Mesenchymal stem cell (in vitro differentiated cells and primary cell): Measurements from ENCODE around the gene IP6K3.

Source experiments
- DNase-seq: peaks from one replicate; pipeline ENCODE4 v3.0.0-alpha.2; 2013
- H2AFZ ChIP-seq: one replicate; pipeline ENCODE4 v1.6.1; 2013; ENCODE audit warnings: low read depth, mild to moderate bottlenecking, control low read depth, inconsistent platforms, low read length, moderate library complexity
- H2AK5ac ChIP-seq: 2 replicates; pipeline ENCODE4 v1.6.1; 2013; ENCODE audit warnings: low read length, moderate library complexity, mild to moderate bottlenecking, inconsistent platforms; ENCODE audit not compliant: severe bottlenecking
- H2BK120ac ChIP-seq: one replicate; pipeline ENCODE4 v1.6.1; 2013; ENCODE audit warnings: low read depth, mild to moderate bottlenecking, inconsistent platforms, low read length, moderate library complexity
- H2BK12ac ChIP-seq, 2 experiments: one replicate each; pipeline ENCODE4 v1.6.1; 2013; ENCODE audit warnings: inconsistent platforms in 2 of 2, low read length in 2 of 2, mild to moderate bottlenecking in 2 of 2, moderate library complexity in 2 of 2, control low read depth in 1 of 2
- H2BK15ac ChIP-seq: one replicate; pipeline ENCODE4 v1.6.1; 2013; ENCODE audit warnings: mild to moderate bottlenecking, low read depth, inconsistent platforms; ENCODE audit not compliant: poor library complexity, severe bottlenecking
- H2BK5ac ChIP-seq: 2 replicates; pipeline ENCODE4 v1.6.1; 2013; ENCODE audit warnings: low read depth, mild to moderate bottlenecking, low read length, control low read depth, inconsistent platforms; ENCODE audit not compliant: poor library complexity, severe bottlenecking
- H3K14ac ChIP-seq, 2 experiments: one replicate each; pipeline ENCODE4 v1.6.1; 2013; ENCODE audit warnings: inconsistent platforms in 2 of 2, low read length in 2 of 2, control low read depth in 1 of 2, mild to moderate bottlenecking in 1 of 2, moderate library complexity in 1 of 2
- H3K18ac ChIP-seq, 2 experiments: one replicate each; pipeline ENCODE4 v1.6.1; 2013; ENCODE audit warnings: inconsistent platforms in 2 of 2, low read length in 2 of 2, control low read depth in 1 of 2, low read depth in 1 of 2, mild to moderate bottlenecking in 1 of 2
- H3K23ac ChIP-seq, 2 experiments: one replicate each; pipeline ENCODE4 v1.6.1; 2013; ENCODE audit warnings: inconsistent platforms in 2 of 2, low read length in 2 of 2, mild to moderate bottlenecking in 2 of 2, moderate library complexity in 2 of 2, control low read depth in 1 of 2
- H3K27ac ChIP-seq: 2 replicates; pipeline ENCODE4 v1.5.1; 2013; ENCODE audit warnings: mild to moderate bottlenecking, moderate library complexity, low read length, control low read depth, inconsistent platforms; ENCODE audit not compliant: poor library complexity, severe bottlenecking
- H3K27me3 ChIP-seq, 2 experiments: 2 replicates each; pipeline versions ENCODE4 v1.6.1 to v1.7.0; 2013; ENCODE audit warnings: low read length in 2 of 2, mild to moderate bottlenecking in 2 of 2, moderate library complexity in 2 of 2, control low read depth in 1 of 2, inconsistent platforms in 1 of 2; ENCODE audit not compliant: control insufficient read depth in 1 of 2, insufficient read depth in 1 of 2
- H3K36me3 ChIP-seq, 2 experiments: 2 replicates each; pipeline versions ENCODE4 v1.6.1 to v1.7.0; 2013; ENCODE audit warnings: low read length in 2 of 2, control low read depth in 1 of 2, inconsistent platforms in 1 of 2, low read depth in 1 of 2, mild to moderate bottlenecking in 1 of 2; ENCODE audit not compliant: insufficient read depth in 2 of 2, control insufficient read depth in 1 of 2
- H3K4ac ChIP-seq, 2 experiments: one replicate each; pipeline ENCODE4 v1.6.1; 2013; ENCODE audit warnings: inconsistent platforms in 2 of 2, low read length in 2 of 2, mild to moderate bottlenecking in 2 of 2, moderate library complexity in 2 of 2, control low read depth in 1 of 2, low read depth in 1 of 2
- H3K4me1 ChIP-seq: 2 replicates; pipeline ENCODE4 v1.6.1; 2013; ENCODE audit warnings: low read depth, low read length, control low read depth; ENCODE audit not compliant: control insufficient read depth, insufficient read depth
- H3K4me2 ChIP-seq: 2 replicates; pipeline ENCODE4 v1.6.1; 2013; ENCODE audit warnings: low read length, mild to moderate bottlenecking, inconsistent platforms; ENCODE audit not compliant: poor library complexity, severe bottlenecking
- H3K4me3 ChIP-seq, 2 experiments: 2 replicates each; pipeline versions ENCODE4 v1.5.1 to v1.7.0; 2013; ENCODE audit warnings: low read length in 2 of 2, mild to moderate bottlenecking in 2 of 2, control low read depth in 1 of 2, low read depth in 1 of 2; ENCODE audit not compliant: insufficient read depth in 1 of 2
- H3K79me1 ChIP-seq: replicated peaks from 2 replicates; pipeline ENCODE4 v1.6.1; 2013; ENCODE audit warnings: mild to moderate bottlenecking, control low read depth, low read length, inconsistent platforms; ENCODE audit not compliant: poor library complexity, severe bottlenecking
- H3K9ac ChIP-seq: 2 replicates; pipeline ENCODE4 v1.7.0; 2013; ENCODE audit warnings: mild to moderate bottlenecking, low read length, moderate library complexity
- H3K9me3 ChIP-seq: 2 replicates; pipeline ENCODE4 v1.7.0; 2013; ENCODE audit warnings: mild to moderate bottlenecking, low read length; ENCODE audit not compliant: control insufficient read depth
- H4K8ac ChIP-seq: one replicate; pipeline ENCODE4 v1.6.1; 2013; ENCODE audit warnings: inconsistent platforms, mild to moderate bottlenecking, low read length, moderate library complexity
- H4K91ac ChIP-seq: one replicate; pipeline ENCODE4 v1.6.1; 2013; ENCODE audit warnings: mild to moderate bottlenecking, low read length, inconsistent platforms
- WGBS: methylation state at CpG from one replicate; pipeline ENCODE4 v1.1.7; 2013; ENCODE audit warnings: mixed read lengths; 5-methylcytosine and 5-hydroxymethylcytosine counted together

Gene IP6K3

DNA sequence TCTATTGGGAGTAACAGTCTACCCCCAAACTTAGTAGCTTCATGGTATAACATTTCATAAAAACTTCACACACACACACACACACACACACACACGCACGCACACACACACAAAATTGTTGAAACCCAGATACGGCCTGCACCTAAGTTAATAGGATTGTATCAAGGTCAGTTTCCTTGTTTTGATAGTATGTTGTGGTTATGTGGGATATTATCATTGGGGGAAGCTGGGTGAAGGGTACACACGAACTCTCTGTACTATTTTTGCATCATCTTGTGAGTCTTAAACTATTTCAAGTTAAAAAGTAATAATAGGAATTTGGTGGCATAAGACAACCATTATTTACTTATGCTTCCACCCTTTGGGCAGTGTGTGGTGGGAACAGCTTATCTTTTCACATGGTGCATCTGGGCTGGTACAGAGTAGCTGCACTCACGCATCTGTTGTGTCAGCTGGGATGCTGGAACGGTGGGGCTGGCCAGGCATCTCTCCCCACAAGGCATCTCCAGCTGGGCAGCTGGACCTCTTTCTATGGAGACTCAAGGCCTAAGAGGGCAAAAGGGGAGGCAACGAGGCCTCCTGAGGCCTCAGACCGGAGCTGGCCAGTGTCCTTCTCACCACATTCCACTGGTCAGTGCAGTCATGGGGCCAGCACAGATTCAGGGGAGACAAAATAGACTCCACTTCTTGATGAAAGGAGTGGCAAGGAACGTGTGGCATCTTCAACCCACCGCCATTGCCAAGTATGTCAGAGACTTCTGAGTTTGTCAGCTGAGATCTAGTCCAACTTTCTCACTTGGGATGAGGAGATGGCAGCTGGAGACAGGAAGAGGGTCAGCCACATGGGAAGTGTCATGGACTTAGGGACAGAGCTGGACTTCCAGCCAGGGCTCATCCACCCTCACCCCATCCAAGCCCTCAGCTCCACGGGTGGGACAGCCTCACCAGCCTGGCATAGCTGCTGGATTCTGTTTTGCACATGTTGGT is 20.5 kb upstream of the IP6K3 start:
- H2AK5ac ChIP-seq = no peak overlapping the region

DNA sequence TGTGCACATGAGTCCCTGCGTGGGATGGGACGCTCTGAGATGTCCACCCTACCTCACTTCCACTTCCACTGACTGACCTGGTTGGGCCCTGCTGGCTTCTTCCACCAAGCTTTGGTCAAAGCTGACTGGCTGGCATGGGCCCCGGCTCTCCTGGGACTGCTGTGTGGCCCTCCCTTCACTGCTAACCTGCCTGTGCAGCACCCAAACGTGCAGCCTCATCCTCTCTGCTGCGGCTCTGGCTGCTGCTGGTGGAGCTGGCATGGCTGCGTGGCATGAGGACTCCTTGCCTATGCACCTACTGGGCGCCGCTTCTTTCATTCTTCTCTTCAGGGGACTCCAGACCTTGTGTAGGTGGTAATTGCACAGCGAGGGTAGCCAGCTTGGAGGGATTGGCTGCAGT is 18.7 kb upstream of the IP6K3 start:
- H3K9me3 ChIP-seq = peaks cover 8% of the 10 kb centered on the region
- H3K4ac ChIP-seq = no peak overlapping the region
- H4K91ac ChIP-seq = no peak overlapping the region
- peak overlapping the region in 1 of 2 experiments; percentile 11 for H3K18ac ChIP-seq
- no peak overlapping the region for H2BK15ac ChIP-seq
- no peak overlapping the region for H2BK120ac ChIP-seq
- DNase-seq = no peak
- H3K4me2 ChIP-seq = no peak overlapping the region
- no peak overlapping the region for H2BK12ac ChIP-seq
- no peak overlapping the region for H3K23ac ChIP-seq
- peaks cover 36% of the 10 kb centered on the region for H3K4me1 ChIP-seq
- no peak overlapping the region for H2BK5ac ChIP-seq
- no peak overlapping the region for H3K9ac ChIP-seq
- H3K4me3 ChIP-seq = no peak overlapping the region
- H4K8ac ChIP-seq = peak overlapping the region; percentile 55
- H3K79me1 ChIP-seq = no peaks in the 10 kb centered on the region
- H3K14ac ChIP-seq = peak overlapping the region in 1 of 2 experiments; percentile 9
- no peak overlapping the region for H2AFZ ChIP-seq
- H3K36me3 ChIP-seq = no peaks in the 10 kb centered on the region
- H2AK5ac ChIP-seq = peak overlapping the region; percentile 38
- H3K27me3 ChIP-seq = peaks cover 0 to 33% of the 10 kb centered on the region in 2 experiments
- no peak overlapping the region for H3K27ac ChIP-seq
- WGBS = 94% methylated on average over 9 of the region's 9 CpGs

More for the DNA sequence above, 20.5 kb upstream of the IP6K3 start:
- Histone ChIP-seq H3K4me1 (peaks cover 34% of the 10 kb centered on the region), H3K9me3 (peaks cover 8% of the 10 kb centered on the region), H3K23ac (no peak overlapping the region), H3K4me2 (no peak overlapping the region), H3K14ac (no peak overlapping the region), H3K4ac (no peak overlapping the region), H3K18ac (peak overlapping the region in 1 of 2 experiments; percentile 5), H3K36me3 (peaks cover 3 to 6% of the 10 kb centered on the region in 2 experiments), H3K4me3 (no peak overlapping the region), H4K91ac (peak overlapping the region; percentile 34), H3K27ac (no peak overlapping the region), H3K27me3 (peaks cover 0 to 26% of the 10 kb centered on the region in 2 experiments), H2BK15ac (no peak overlapping the region), H2BK120ac (no peak overlapping the region), H2BK12ac (no peak overlapping the region), H3K9ac (no peak overlapping the region), H3K79me1 (no peaks in the 10 kb centered on the region), H2AFZ (no peak overlapping the region), H2BK5ac (no peak overlapping the region), H4K8ac (no peak overlapping the region)
- no peak for DNase-seq
- WGBS = 79% methylated on average over 8 of the region's 11 CpGs

DNA sequence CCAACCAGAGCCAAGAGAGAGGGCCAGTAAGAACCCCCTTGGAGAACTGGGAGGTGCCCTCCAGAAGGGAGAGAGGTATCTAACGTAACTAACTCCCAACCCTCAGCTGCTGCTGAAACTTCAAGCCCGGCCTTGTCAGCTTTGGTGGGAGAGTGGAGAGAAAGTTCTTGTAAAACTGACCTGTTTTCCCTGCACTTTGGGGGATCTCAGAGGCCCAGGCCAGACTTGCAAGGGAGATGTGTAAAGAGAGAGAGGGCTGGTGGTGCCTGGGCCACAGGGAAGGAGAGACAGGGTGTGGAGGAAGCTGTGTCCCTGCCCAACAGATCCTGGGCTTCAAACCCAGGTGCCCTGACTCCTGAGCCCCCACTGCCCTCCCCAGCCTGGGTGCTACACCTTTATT is 17.3 kb upstream of the IP6K3 start:
- Histone ChIP-seq H2AK5ac (peak overlapping the region; percentile 6), H4K8ac (no peak overlapping the region), H3K14ac (peak overlapping the region in 1 of 2 experiments; percentile 11), H3K9ac (no peak overlapping the region), H3K18ac (no peak overlapping the region), H3K36me3 (no peaks in the 10 kb centered on the region), H3K79me1 (no peaks in the 10 kb centered on the region), H2BK12ac (no peak overlapping the region), H3K27me3 (peaks cover 0 to 33% of the 10 kb centered on the region in 2 experiments), H2BK120ac (no peak overlapping the region), H3K9me3 (peaks cover 8% of the 10 kb centered on the region), H3K4me3 (no peak overlapping the region), H3K27ac (no peak overlapping the region), H3K4me1 (peaks cover 30% of the 10 kb centered on the region), H2AFZ (no peak overlapping the region), H2BK15ac (no peak overlapping the region), H4K91ac (no peak overlapping the region), H2BK5ac (no peak overlapping the region), H3K4me2 (no peak overlapping the region), H3K4ac (no peak overlapping the region), H3K23ac (no peak overlapping the region)
- no peak for DNase-seq
- WGBS = 92% methylated on average over 2 of the region's 2 CpGs

DNA sequence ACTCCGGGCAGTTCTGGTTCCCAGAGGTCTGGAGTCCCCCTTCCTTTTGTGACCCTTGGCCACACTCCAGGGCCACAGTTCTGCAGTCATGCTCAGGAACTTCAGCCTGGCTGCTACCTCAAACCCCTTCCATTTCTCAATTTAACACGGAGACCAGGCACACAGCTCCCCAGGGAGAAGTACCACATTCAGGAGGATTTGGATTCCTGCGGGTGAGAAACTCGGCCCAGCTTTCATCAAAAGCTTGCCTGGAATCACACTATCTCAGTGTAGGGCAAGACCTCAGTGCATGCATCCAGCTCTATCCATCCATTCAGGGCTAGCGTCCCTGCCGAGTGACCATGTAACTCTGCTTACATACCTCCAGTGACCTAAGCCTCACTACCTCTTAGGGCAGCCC is 16.8 kb upstream of the IP6K3 start:
- H2BK12ac ChIP-seq = no peak overlapping the region
- no peak overlapping the region for H3K9ac ChIP-seq
- H2BK5ac ChIP-seq = no peak overlapping the region
- H3K27ac ChIP-seq = no peak overlapping the region
- peaks cover 0 to 33% of the 10 kb centered on the region in 2 experiments for H3K27me3 ChIP-seq
- H2AFZ ChIP-seq = no peak overlapping the region
- no peak overlapping the region for H3K4me3 ChIP-seq
- no peak overlapping the region for H3K23ac ChIP-seq
- no peaks in the 10 kb centered on the region for H3K79me1 ChIP-seq
- H2AK5ac ChIP-seq = peak overlapping the region; percentile 17
- H4K91ac ChIP-seq = peak overlapping the region; percentile 8
- no peak overlapping the region for H3K4ac ChIP-seq
- H3K4me1 ChIP-seq = peaks cover 26% of the 10 kb centered on the region
- no peak overlapping the region for H2BK120ac ChIP-seq
- H3K18ac ChIP-seq = no peak overlapping the region
- no peak overlapping the region for H2BK15ac ChIP-seq
- no peak overlapping the region for H3K14ac ChIP-seq
- H3K4me2 ChIP-seq = no peak overlapping the region
- peaks cover 8% of the 10 kb centered on the region for H3K9me3 ChIP-seq
- H3K36me3 ChIP-seq = no peaks in the 10 kb centered on the region
- WGBS = 59% methylated on average over 6 of the region's 6 CpGs
- H4K8ac ChIP-seq = no peak overlapping the region
- DNase-seq = no peak
